ENCODE data around the gene SMC1A.
A peak's percentile ranks its signal among the peaks of the same experiment; 100 is the strongest.
"Not testable (repeated sequence)": the region's sequence is repeated elsewhere in the genome, so short reads cannot be mapped to it uniquely, and the experiment has no call there.

Gene SMC1A

GRCh38 chrX:53422086-53422860, at the start of gene SMC1A:
SMC1A (minus strand) TSS chrX:53422654; CDS start chrX:53422600, 54 bp downstream.
- DNase-seq (ENCODE audit: low read depth) = peak; percentile 97
- TF ChIP-seq, protein P1, sequence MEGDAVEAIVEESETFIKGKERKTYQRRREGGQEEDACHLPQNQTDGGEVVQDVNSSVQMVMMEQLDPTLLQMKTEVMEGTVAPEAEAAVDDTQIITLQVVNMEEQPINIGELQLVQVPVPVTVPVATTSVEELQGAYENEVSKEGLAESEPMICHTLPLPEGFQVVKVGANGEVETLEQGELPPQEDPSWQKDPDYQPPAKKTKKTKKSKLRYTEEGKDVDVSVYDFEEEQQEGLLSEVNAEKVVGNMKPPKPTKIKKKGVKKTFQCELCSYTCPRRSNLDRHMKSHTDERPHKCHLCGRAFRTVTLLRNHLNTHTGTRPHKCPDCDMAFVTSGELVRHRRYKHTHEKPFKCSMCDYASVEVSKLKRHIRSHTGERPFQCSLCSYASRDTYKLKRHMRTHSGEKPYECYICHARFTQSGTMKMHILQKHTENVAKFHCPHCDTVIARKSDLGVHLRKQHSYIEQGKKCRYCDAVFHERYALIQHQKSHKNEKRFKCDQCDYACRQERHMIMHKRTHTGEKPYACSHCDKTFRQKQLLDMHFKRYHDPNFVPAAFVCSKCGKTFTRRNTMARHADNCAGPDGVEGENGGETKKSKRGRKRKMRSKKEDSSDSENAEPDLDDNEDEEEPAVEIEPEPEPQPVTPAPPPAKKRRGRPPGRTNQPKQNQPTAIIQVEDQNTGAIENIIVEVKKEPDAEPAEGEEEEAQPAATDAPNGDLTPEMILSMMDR (IDR thresholded peaks at IDR 0.05; ENCODE audit: low read length, missing control alignments) = no peak
- peak within 1 kb of the TSS; percentile 74 for H3K4me3 ChIP-seq (replicated peaks; ENCODE audit: low read depth, low read length)

DNA sequence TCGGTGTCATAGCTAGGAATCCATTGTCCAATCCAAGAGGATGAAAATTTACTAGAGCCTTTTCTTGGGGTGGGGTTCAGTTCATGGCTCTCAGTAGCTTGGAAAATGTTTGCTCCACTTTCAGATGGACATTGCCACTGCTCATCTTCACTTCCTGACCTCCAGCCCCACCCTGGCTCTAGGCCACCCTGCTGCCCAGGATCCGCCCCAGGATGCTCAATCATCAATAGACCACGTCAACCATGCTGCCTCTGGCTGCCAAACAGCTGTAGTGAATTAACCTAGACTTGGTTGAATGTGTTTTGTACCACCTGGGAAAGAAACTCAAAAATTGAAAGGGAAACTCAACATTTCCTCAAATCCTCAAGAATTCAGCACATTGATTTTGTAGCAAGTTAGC, 48.9 kb upstream of the SMC1A start:
- no peak for DNase-seq (ENCODE audit: low read depth)
- TF ChIP-seq, protein P1 (IDR thresholded peaks at IDR 0.05; ENCODE audit: low read length, missing control alignments) = no peak
- no peak overlapping the region for H3K4me3 ChIP-seq (replicated peaks; ENCODE audit: low read depth, low read length)

DNA sequence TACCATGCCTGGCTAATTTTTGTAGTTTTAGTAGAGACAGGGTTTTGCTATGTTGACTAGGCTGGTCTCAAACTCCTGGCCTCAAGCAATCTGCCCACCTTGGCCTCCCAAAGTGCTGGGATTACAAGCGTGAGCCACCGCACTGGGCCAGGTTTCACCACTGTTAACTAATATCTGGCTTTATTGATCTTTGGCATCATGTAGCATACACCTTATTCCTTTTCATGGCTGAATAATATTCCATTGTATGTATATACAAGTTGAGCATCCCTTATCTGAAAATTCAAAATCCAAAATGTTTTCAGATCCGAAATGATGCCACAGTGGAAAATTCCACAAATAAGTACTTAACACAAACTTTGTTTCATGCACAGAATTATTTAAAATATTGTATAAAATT, 46.2 kb upstream of the SMC1A start:
- not testable (repeated sequence) for DNase-seq (ENCODE audit: low read depth); H3K4me3 ChIP-seq (replicated peaks; ENCODE audit: low read depth, low read length)

GRCh38 chrX:53458082-53458481, 35.6 kb upstream of the SMC1A start:
- no peak overlapping the region for H3K4me3 ChIP-seq (replicated peaks; ENCODE audit: low read depth, low read length)
- TF ChIP-seq, protein P1 (IDR thresholded peaks at IDR 0.05; ENCODE audit: low read length, missing control alignments) = peak; percentile 27

GRCh38 chrX:53456254-53456653, 33.8 kb upstream of the SMC1A start:
- TF ChIP-seq, protein P1 (IDR thresholded peaks at IDR 0.05; ENCODE audit: low read length, missing control alignments) = no peak
- DNase-seq (ENCODE audit: low read depth) = no peak
- no peak overlapping the region for H3K4me3 ChIP-seq (replicated peaks; ENCODE audit: low read depth, low read length)

More at GRCh38 chrX:53458082-53458481, 35.6 kb upstream of the SMC1A start:
- peak; percentile 21 for DNase-seq (ENCODE audit: low read depth)

DNA sequence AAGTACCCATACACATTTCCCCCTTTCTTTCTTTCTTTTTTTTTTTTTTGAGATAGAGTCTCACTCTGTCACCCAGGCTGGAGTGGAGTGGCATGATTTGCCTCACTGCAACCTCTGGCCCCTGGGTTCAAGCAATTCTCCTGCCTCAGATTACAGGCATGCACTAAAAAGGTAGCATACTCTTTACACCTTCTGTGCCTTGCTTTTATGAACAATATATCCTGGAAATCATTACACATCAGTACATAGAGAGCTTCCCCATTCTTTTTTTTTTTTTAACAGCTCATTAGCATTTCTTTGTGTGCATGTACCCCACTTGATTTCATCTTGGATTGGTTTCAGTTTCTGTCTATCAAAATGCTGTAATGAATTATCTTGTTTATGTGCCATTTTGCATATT, 30.4 kb upstream of the SMC1A start:
- DNase-seq (ENCODE audit: low read depth) = no peak
- TF ChIP-seq, protein P1 (IDR thresholded peaks at IDR 0.05; ENCODE audit: low read length, missing control alignments) = no peak
- no peak overlapping the region for H3K4me3 ChIP-seq (replicated peaks; ENCODE audit: low read depth, low read length)

DNA sequence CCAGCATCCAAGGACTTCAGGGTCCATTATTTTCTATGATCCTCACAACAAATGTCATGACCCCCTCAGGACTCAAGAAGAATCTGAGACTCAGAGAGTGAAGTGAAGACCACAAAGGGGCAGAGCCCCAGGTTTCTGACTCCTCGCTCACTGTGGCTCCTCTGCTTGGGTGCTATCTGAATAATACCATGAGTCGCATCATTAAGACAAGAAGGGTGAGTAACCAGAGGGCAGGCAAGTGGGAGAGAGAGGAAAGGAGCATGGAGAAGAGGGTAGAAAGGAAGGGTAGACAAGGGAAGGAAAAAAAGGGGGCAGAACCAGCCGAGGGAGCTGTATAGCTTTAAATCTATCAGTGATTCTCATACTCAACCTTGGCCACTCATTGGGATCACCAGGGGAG, 27.2 kb upstream of the SMC1A start:
- DNase-seq (ENCODE audit: low read depth) = no peak
- TF ChIP-seq, protein P1 (IDR thresholded peaks at IDR 0.05; ENCODE audit: low read length, missing control alignments) = no peak

More for the DNA sequence above, 27.2 kb upstream of the SMC1A start:
- H3K4me3 ChIP-seq (replicated peaks; ENCODE audit: low read depth, low read length) = no peak overlapping the region
